GM23338 (cell line): ENCODE measurements around the gene TSPEAR. TPM values are rescaled to one million over a fixed set of nuclear protein-coding genes. Genes with fewer than 3 reads are reported as not detected.

Source experiments
- ATAC-seq: fragments of 200-7000 bp; cut with Tn5 transposase; 3 replicates; pipeline ENCODE4 v1.9.1; 2020
- DNase-seq: peaks from one replicate; pipeline ENCODE4 v3.0.0-alpha.2; 2015; ENCODE audit warnings: low spot score
- H2AFZ ChIP-seq: fragments of 200-600 bp; sonication (generic); 2 replicates; pipeline ENCODE4 v1.8.0; 2016; ENCODE audit warnings: antibody characterized with exemption, mild to moderate bottlenecking, moderate library complexity
- H3F3A ChIP-seq: fragments of 200-600 bp; sonication (generic); replicated peaks from 2 replicates; pipeline ENCODE4 v1.8.0; 2017; ENCODE audit warnings: antibody characterized with exemption, mixed run types, low read depth
- H3K27ac ChIP-seq: fragments of 200-600 bp; sonication (generic); 2 replicates; pipeline ENCODE4 v1.6.1; 2016; ENCODE audit warnings: low read depth
- H3K27me3 ChIP-seq: fragments of 200-600 bp; sonication (generic); 2 replicates; pipeline ENCODE4 v1.8.0; 2016; ENCODE audit warnings: mild to moderate bottlenecking, mixed run types, moderate library complexity; ENCODE audit not compliant: insufficient read depth
- H3K36me3 ChIP-seq: fragments of 200-600 bp; sonication (generic); 2 replicates; pipeline ENCODE4 v1.8.0; 2016; ENCODE audit warnings: mild to moderate bottlenecking; ENCODE audit not compliant: insufficient read depth
- H3K4me1 ChIP-seq: fragments of 200-600 bp; sonication (generic); 2 replicates; pipeline ENCODE4 v1.8.0; 2016; ENCODE audit warnings: mild to moderate bottlenecking, moderate library complexity; ENCODE audit not compliant: insufficient read depth
- H3K4me2 ChIP-seq: fragments of 200-600 bp; sonication (generic); 2 replicates; pipeline ENCODE4 v1.7.1; 2017; ENCODE audit warnings: mixed run types
- H3K4me3 ChIP-seq: fragments of 200-600 bp; sonication (generic); 2 replicates; pipeline ENCODE4 v1.6.1; 2016; ENCODE audit warnings: mixed run types
- H3K79me2 ChIP-seq: fragments of 200-600 bp; sonication (generic); replicated peaks from 2 replicates; pipeline ENCODE4 v1.8.0; 2017; ENCODE audit warnings: mild to moderate bottlenecking; ENCODE audit not compliant: insufficient read depth
- H3K9me2 ChIP-seq: fragments of 200-600 bp; sonication (generic); 2 replicates; pipeline ENCODE4 v1.8.0; 2017; ENCODE audit not compliant: insufficient read depth
- H4K20me1 ChIP-seq: fragments of 200-600 bp; sonication (generic); replicated peaks from 2 replicates; pipeline ENCODE4 v1.8.0; 2017; ENCODE audit warnings: mild to moderate bottlenecking; ENCODE audit not compliant: insufficient read depth
- H3K27ac Mint-ChIP-seq: 2 replicates; pipeline ENCODE4 v1.8.0; 2020; ENCODE audit warnings: inconsistent platforms, mild to moderate bottlenecking, moderate library complexity, mixed read lengths
- H3K27me3 Mint-ChIP-seq: 3 replicates; pipeline ENCODE4 v1.8.0; 2022; ENCODE audit warnings: low read depth, mild to moderate bottlenecking, moderate library complexity, mixed read lengths, inconsistent platforms; ENCODE audit not compliant: insufficient read depth, poor library complexity
- H3K36me3 Mint-ChIP-seq: 3 replicates; pipeline ENCODE4 v1.8.0; 2021; ENCODE audit warnings: low read depth, mild to moderate bottlenecking, inconsistent platforms, moderate library complexity, mixed read lengths
- H3K4me1 Mint-ChIP-seq: 3 replicates; pipeline ENCODE4 v1.8.0; 2020; ENCODE audit warnings: mild to moderate bottlenecking, inconsistent platforms, mixed read lengths
- H3K4me3 Mint-ChIP-seq: 3 replicates; pipeline ENCODE4 v1.8.0; 2021; ENCODE audit warnings: moderate library complexity, mild to moderate bottlenecking, inconsistent platforms, mixed read lengths
- H3K9me3 Mint-ChIP-seq: 3 replicates; pipeline ENCODE4 v1.8.0; 2020; ENCODE audit warnings: moderate library complexity, mild to moderate bottlenecking, inconsistent platforms, mixed read lengths
- ETS1 ChIP-seq: IDR thresholded peaks from 2 replicates; pipeline ENCODE4 v1.6.1; 2016; ENCODE audit warnings: antibody characterized with exemption
- EZH2 ChIP-seq: fragments of 200-600 bp; sonication (generic); IDR thresholded peaks from one replicate; pipeline ENCODE4 v1.8.0; 2017; ENCODE audit warnings: antibody characterized with exemption, mild to moderate bottlenecking, low read depth; ENCODE audit not compliant: unreplicated experiment
- EZH2phosphoT487 ChIP-seq: fragments of 200-600 bp; sonication (generic); IDR thresholded peaks from one replicate; pipeline ENCODE4 v1.8.1; 2018; ENCODE audit warnings: antibody characterized with exemption; ENCODE audit not compliant: unreplicated experiment
- polyA plus RNA-seq: library from polyadenylated mRNA; unstranded; fragments of >200 nt; fragmentation: Nextera tagmentation; extraction: Ambion mirVana; gene quantifications from 2 replicates; pipeline ENCODE4 v1.2.1, GENCODE V29; 2016
- total RNA-seq: library from RNA; depleted of rRNA; stranded (reverse); fragments of >200 nt; shearing (Covaris generic); gene quantifications from 2 replicates; pipeline ENCODE4 v1.2.3, GENCODE V29; 2014
- TF ChIP-seq, protein P1 (sequence below), 2 experiments: fragments of 200-600 bp in 1 of 2; sonication (generic) in 1 of 2; conservative IDR thresholded peaks; 2 replicates each; pipeline versions ENCODE4 v1.5.1 to v1.6.1; 2016 to 2017; ENCODE audit warnings: antibody characterized with exemption in 2 of 2, low read depth in 2 of 2, mild to moderate bottlenecking in 2 of 2, moderate library complexity in 1 of 2
- TF ChIP-seq, protein P2 (sequence below): IDR thresholded peaks from one replicate; pipeline ENCODE4 v1.6.1; 2018; ENCODE audit warnings: antibody characterized with exemption; ENCODE audit not compliant: unreplicated experiment

Gene TSPEAR
- total and polyA plus RNA-seq, 2 experiments from 2014 or later, result 0.35 to 0.92 TPM

DNA sequence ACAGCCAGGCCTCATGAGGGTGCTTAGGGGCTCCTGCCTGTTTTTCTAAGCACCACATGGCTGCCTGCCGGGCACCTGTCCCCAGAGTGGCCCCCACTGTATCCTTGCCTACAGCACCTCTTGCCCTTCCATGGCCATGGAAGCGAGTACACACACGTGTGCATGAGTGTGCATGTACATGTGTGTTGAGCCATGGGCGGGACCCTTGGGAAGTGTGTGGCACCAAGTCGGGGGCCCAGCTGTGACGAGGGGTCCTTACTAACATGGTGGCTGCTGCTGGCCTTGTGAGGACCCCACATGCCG is 197.2 kb downstream of the TSPEAR start (continued):
- TF ChIP-seq, protein P1, sequence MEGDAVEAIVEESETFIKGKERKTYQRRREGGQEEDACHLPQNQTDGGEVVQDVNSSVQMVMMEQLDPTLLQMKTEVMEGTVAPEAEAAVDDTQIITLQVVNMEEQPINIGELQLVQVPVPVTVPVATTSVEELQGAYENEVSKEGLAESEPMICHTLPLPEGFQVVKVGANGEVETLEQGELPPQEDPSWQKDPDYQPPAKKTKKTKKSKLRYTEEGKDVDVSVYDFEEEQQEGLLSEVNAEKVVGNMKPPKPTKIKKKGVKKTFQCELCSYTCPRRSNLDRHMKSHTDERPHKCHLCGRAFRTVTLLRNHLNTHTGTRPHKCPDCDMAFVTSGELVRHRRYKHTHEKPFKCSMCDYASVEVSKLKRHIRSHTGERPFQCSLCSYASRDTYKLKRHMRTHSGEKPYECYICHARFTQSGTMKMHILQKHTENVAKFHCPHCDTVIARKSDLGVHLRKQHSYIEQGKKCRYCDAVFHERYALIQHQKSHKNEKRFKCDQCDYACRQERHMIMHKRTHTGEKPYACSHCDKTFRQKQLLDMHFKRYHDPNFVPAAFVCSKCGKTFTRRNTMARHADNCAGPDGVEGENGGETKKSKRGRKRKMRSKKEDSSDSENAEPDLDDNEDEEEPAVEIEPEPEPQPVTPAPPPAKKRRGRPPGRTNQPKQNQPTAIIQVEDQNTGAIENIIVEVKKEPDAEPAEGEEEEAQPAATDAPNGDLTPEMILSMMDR (conservative IDR thresholded peaks at IDR 0.05; ENCODE audit: low read depth in 2 of 2), result no peak

DNA sequence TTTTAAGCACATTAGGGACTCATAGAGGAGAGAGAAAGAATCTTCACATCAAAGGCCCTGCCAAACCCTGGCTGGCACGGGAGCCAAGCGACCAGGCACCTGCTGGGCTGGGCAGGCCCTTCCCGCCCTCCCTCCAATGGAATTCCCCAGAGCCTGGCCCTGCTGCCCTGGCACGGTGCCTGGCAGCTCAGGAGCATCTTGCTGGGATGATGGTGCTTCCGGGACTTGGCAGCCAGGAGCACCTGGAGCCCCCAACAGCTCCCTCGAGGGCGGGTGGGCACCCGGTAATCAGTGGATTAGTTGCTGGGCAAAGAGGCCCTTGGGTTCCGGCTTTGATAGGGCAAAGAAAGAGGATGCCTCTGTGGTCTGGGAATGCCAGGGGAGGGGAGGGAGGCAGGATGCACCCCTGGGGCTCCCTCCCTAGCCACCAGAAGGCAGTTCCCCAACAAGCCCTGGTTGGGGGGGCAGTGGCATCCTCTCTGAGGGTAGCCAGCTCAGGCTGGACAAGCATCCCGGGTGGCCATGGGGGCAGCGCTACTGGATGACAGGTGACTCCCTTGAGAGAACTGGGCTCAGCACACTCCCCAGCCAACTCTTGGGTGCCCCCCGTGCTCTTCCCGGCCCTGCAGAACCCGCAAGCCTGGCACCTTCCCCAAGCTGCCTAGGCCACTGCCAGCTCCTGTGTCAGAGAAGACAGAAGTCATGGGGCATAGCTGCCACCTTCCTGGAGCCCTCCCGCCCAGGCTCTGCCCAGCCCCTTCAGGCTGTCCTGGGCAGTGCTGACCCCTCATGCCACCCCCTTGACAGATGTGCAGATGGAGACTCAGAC is 197.8 kb downstream of the TSPEAR start:
- H3K79me2 ChIP-seq, result no peaks in the 10 kb centered on the region
- no peak overlapping the region for H3K4me3 ChIP-seq
- H3K9me3 Mint-ChIP-seq, result peaks cover 3% of the 10 kb centered on the region; the same call in 1 of the 3 replicates
- H3K27ac ChIP-seq, result no peak overlapping the region
- H3K4me3 Mint-ChIP-seq, result no peak overlapping the region
- H3K4me2 ChIP-seq, result no peak overlapping the region
- peaks cover 4% of the 10 kb centered on the region; the same call in 1 of the 3 replicates for H3K36me3 Mint-ChIP-seq
- peaks cover 12% of the 10 kb centered on the region for H3K27me3 Mint-ChIP-seq
- no peaks in the 10 kb centered on the region for H3F3A ChIP-seq
- H3K27ac Mint-ChIP-seq, result no peak overlapping the region
- H3K36me3 ChIP-seq, result no peaks in the 10 kb centered on the region
- 0 out of 2 replicates have a peak, but pooled peaks cover 6% of the 10 kb centered on the region for H3K9me2 ChIP-seq
- no peak for TF ChIP-seq EZH2phosphoT487
- TF ChIP-seq, protein P2, sequence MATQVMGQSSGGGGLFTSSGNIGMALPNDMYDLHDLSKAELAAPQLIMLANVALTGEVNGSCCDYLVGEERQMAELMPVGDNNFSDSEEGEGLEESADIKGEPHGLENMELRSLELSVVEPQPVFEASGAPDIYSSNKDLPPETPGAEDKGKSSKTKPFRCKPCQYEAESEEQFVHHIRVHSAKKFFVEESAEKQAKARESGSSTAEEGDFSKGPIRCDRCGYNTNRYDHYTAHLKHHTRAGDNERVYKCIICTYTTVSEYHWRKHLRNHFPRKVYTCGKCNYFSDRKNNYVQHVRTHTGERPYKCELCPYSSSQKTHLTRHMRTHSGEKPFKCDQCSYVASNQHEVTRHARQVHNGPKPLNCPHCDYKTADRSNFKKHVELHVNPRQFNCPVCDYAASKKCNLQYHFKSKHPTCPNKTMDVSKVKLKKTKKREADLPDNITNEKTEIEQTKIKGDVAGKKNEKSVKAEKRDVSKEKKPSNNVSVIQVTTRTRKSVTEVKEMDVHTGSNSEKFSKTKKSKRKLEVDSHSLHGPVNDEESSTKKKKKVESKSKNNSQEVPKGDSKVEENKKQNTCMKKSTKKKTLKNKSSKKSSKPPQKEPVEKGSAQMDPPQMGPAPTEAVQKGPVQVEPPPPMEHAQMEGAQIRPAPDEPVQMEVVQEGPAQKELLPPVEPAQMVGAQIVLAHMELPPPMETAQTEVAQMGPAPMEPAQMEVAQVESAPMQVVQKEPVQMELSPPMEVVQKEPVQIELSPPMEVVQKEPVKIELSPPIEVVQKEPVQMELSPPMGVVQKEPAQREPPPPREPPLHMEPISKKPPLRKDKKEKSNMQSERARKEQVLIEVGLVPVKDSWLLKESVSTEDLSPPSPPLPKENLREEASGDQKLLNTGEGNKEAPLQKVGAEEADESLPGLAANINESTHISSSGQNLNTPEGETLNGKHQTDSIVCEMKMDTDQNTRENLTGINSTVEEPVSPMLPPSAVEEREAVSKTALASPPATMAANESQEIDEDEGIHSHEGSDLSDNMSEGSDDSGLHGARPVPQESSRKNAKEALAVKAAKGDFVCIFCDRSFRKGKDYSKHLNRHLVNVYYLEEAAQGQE, result no peak
- no peak for TF ChIP-seq ETS1
- TF ChIP-seq EZH2, result no peak
- no peaks in the 10 kb centered on the region for H3K4me1 ChIP-seq
- H3K4me1 Mint-ChIP-seq, result no peaks in the 10 kb centered on the region; the same call in 2 of the 3 replicates
- no peak for DNase-seq
- no peaks in the 10 kb centered on the region for H3K27me3 ChIP-seq
- H2AFZ ChIP-seq, result no peak overlapping the region
- no peaks in the 10 kb centered on the region for H4K20me1 ChIP-seq
- ATAC-seq, result no peak
